Esophagus muscularis mucosa (tissue), 4 donors: ENCODE measurements around the gene SLC2A1. TPM values are rescaled to one million over a fixed set of nuclear protein-coding genes. Genes with fewer than 3 reads are reported as not detected.

ENCODE experiments used
- DNase-seq: peaks from one replicate; pipeline ENCODE4 v3.0.0-alpha.2; 2017; ENCODE audit errors: extremely low spot score
- H3K27ac ChIP-seq, 4 donors: fragments of 200-600 bp; sonication (generic); replicated peaks in 1 of 4; 1 replicate in 3 of 4; 2 replicates in 1 of 4; pipeline ENCODE4 v1.5.1; 2016 to 2019; ENCODE audit warnings: mild to moderate bottlenecking in 1 of 4
- H3K27me3 ChIP-seq, 4 donors: fragments of 200-600 bp; sonication (generic); one replicate each; pipeline versions ENCODE4 v1.5.1 to v1.6.0; 2016 to 2019
- H3K36me3 ChIP-seq, 4 donors: fragments of 200-600 bp; sonication (generic); one replicate each; pipeline ENCODE4 v1.5.1; 2016 to 2019
- H3K4me1 ChIP-seq, 4 donors: fragments of 200-600 bp; sonication (generic); one replicate each; pipeline ENCODE4 v1.5.1; 2016 to 2019
- H3K4me3 ChIP-seq, 4 donors: fragments of 200-600 bp; sonication (generic); 1 replicate in 2 of 4; 2 replicates in 2 of 4; pipeline ENCODE4 v1.5.1; 2016 to 2019; ENCODE audit warnings: mild to moderate bottlenecking in 4 of 4, moderate library complexity in 1 of 4
- H3K9me3 ChIP-seq, 4 donors: fragments of 200-600 bp; sonication (generic); 1 replicate in 3 of 4; 2 replicates in 1 of 4; pipeline ENCODE4 v1.5.1; 2016 to 2019
- EP300 ChIP-seq: sonication (generic); formaldehyde crosslinking; IDR thresholded peaks from one replicate; pipeline ENCODE4 v1.6.1; 2017; ENCODE audit warnings: antibody characterized with exemption
- POLR2A ChIP-seq: fragments of 450-650 bp; IDR thresholded peaks from one replicate; pipeline ENCODE4 v1.6.1; 2017; ENCODE audit warnings: antibody characterized with exemption, moderate library complexity, mild to moderate bottlenecking, low read depth
- POLR2AphosphoS5 ChIP-seq, 2 donors: sonication (generic); formaldehyde crosslinking; IDR thresholded peaks; one replicate each; pipeline ENCODE4 v1.6.1; 2017; ENCODE audit warnings: antibody characterized with exemption in 2 of 2
- WGBS: methylation state at CpG from one replicate; pipeline ENCODE4 v1.1.5; 2018; 5-methylcytosine and 5-hydroxymethylcytosine counted together
- intact Hi-C: fragments of 100-400 bp; cut with DNase I; formaldehyde crosslinking; loops from one replicate; pipeline ENCODE4 v1.15.1; 2023
- total RNA-seq, 4 donors: library from RNA; depleted of rRNA; stranded (reverse); fragments of >200 nt; gene quantifications; one replicate each; pipeline versions ENCODE4 v1.1.0 to v1.2.1, GENCODE V29; 2016
- TF ChIP-seq, protein P1 (sequence below), 3 experiments: fragments of 200-600 bp in 2 of 3; fragments of 450-650 bp in 1 of 3; sonication (generic) in 2 of 3; IDR thresholded peaks; one replicate each; pipeline ENCODE4 v1.5.1; 2017 to 2019; ENCODE audit warnings: antibody characterized with exemption in 3 of 3, mild to moderate bottlenecking in 2 of 3, moderate library complexity in 1 of 3

SLC2A1 gene
- total RNA-seq, 4 donors from 2014 or later = 17.4 to 63.6 (median 31.8) TPM

DNA sequence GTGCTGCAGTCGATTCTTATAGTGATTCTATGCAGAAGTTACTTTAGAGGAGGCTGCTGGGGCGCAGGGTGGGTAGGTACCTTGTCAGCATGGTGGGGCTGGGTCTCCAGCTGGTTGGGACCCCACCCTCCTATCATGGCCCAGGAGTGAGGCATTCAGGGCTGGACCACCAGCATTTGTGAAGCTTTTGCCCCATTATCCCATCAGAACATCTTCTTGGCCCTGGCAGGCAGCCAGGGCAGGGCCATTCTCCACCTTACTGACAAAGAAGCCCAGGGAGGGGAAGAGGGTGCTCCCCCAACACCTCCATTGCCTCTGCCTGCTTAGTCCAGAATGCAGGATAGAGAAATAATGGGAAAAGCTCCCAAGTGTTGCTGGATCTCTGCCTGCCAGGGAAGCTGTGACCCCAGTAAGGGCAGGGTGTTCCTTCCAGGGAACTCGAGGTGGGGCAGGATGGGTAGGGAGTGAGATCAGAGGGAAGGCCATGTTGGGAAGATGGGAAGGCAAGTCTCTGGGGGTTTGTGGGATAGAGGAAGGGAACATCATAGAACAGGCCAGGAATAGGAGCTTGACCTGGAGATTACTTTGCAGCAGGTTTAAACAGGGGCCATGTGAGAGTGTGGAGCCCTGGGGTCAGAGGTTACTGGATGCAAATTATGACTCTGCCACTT, 16.2 kb upstream of the SLC2A1 start:
- 83% methylated on average over 2 of the region's 3 CpGs for WGBS
- intact Hi-C loops = no loop called here
- H3K36me3 ChIP-seq = peaks cover 0 to 3% (median 0%) of the 10 kb centered on the region in 4 donors
- no peak for TF ChIP-seq POLR2A
- TF ChIP-seq POLR2AphosphoS5 (IDR thresholded peaks at IDR 0.05) = no peak
- TF ChIP-seq EP300 = no peak
- TF ChIP-seq, protein P1, sequence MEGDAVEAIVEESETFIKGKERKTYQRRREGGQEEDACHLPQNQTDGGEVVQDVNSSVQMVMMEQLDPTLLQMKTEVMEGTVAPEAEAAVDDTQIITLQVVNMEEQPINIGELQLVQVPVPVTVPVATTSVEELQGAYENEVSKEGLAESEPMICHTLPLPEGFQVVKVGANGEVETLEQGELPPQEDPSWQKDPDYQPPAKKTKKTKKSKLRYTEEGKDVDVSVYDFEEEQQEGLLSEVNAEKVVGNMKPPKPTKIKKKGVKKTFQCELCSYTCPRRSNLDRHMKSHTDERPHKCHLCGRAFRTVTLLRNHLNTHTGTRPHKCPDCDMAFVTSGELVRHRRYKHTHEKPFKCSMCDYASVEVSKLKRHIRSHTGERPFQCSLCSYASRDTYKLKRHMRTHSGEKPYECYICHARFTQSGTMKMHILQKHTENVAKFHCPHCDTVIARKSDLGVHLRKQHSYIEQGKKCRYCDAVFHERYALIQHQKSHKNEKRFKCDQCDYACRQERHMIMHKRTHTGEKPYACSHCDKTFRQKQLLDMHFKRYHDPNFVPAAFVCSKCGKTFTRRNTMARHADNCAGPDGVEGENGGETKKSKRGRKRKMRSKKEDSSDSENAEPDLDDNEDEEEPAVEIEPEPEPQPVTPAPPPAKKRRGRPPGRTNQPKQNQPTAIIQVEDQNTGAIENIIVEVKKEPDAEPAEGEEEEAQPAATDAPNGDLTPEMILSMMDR (IDR thresholded peaks at IDR 0.05) = no peak
- H3K4me3 ChIP-seq = no peak overlapping the region
- no peak overlapping the region for H3K27ac ChIP-seq
- no peak for DNase-seq
- H3K4me1 ChIP-seq = no peaks in the 10 kb centered on the region
- no peaks in the 10 kb centered on the region for H3K27me3 ChIP-seq
- no peaks in the 10 kb centered on the region for H3K9me3 ChIP-seq

DNA sequence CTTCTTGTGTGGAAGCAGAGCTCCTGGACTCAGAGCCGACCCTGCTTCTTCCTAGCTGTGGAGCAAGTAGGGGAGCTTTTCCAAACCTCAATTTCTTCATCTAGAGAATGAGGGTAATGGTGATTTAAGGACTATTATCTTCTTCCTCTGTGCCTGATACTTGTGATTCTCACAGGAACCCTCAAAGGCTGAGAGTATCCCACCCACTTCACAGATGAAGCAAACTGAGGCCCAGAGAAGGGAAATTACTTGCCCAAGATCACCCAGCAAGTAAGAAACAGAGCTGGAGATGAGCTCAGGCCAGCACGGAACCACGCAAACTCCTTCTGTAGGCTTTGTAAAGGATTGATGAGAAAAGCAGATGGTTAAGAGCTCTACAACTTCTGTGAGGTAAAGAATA, 15.1 kb upstream of the SLC2A1 start:
- Histone ChIP-seq H3K27me3 (no peaks in the 10 kb centered on the region), H3K27ac (no peak overlapping the region), H3K36me3 (peaks cover 0 to 3% (median 0%) of the 10 kb centered on the region in 4 donors), H3K4me3 (no peak overlapping the region), H3K4me1 (no peaks in the 10 kb centered on the region), H3K9me3 (no peaks in the 10 kb centered on the region)
- 100% methylated on average over 3 of the region's 3 CpGs for WGBS
- TF ChIP-seq POLR2A = no peak
- no peak for TF ChIP-seq EP300
- TF ChIP-seq POLR2AphosphoS5 (IDR thresholded peaks at IDR 0.05) = no peak
- TF ChIP-seq, protein P1 (IDR thresholded peaks at IDR 0.05) = no peak
- DNase-seq = no peak
- intact Hi-C loops = no loop called here

DNA sequence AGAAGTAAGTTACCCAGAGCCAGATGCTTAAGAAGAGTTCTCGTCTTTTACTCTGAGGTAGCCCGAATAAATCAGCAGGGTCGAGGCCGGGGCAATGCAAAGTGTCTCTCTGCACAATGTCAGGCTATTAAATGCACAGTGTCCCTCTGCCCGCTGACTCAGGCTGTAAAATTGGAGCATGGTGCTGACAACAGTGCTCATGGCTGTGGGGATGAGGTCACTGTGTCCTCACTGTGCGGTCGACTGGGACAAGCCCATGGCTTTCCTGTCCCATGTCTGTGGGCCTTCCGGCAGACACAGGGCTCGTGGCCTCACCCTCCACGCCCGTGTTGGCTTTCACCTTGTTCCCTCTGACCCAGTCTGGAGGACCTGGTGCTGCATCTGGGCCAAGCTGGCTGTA, 14.6 kb upstream of the SLC2A1 start:
- no peak for TF ChIP-seq EP300
- TF ChIP-seq, protein P1 (IDR thresholded peaks at IDR 0.05) = no peak
- no peak for TF ChIP-seq POLR2AphosphoS5 (IDR thresholded peaks at IDR 0.05)
- no peak for TF ChIP-seq POLR2A
- no peaks in the 10 kb centered on the region for H3K4me1 ChIP-seq
- WGBS = 82% methylated on average over 9 of the region's 11 CpGs
- no peak overlapping the region for H3K27ac ChIP-seq
- DNase-seq = no peak
- peaks cover 0 to 3% (median 0%) of the 10 kb centered on the region in 4 donors for H3K36me3 ChIP-seq
- no peaks in the 10 kb centered on the region for H3K27me3 ChIP-seq
- no peak overlapping the region for H3K4me3 ChIP-seq
- H3K9me3 ChIP-seq = no peaks in the 10 kb centered on the region
- intact Hi-C loops = no loop called here

DNA sequence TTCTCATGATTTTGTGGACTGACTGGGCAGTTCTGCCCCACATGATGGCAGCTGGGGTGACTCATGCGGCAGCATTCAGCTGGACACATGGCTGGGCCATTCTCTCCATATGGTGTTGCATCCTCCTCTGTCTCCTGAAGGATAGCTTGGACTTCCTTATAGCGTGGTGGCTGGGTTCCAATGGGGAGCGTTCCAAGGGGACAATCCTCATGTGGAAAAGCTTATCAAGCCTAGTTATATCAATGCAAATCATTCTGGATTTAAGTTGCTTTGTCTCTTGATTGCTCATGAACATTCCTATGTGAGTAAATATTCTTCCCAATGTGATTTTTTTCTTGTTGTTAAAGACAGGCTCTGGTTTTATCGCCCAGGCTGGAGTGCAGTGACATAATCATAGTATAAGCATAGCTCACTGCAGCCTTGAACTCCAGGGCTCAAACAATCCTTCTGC, 13.2 kb upstream of the SLC2A1 start:
- DNase-seq = no peak
- WGBS = 65% methylated on average over 4 of the region's 4 CpGs
- intact Hi-C loops = no loop called here

More for the DNA sequence above, 13.2 kb upstream of the SLC2A1 start:
- H3K4me3 ChIP-seq = no peak overlapping the region
- H3K27ac ChIP-seq = no peak overlapping the region
- no peaks in the 10 kb centered on the region for H3K27me3 ChIP-seq
- H3K36me3 ChIP-seq = peaks cover 0 to 3% (median 0%) of the 10 kb centered on the region in 4 donors
- H3K4me1 ChIP-seq = no peaks in the 10 kb centered on the region
- no peaks in the 10 kb centered on the region for H3K9me3 ChIP-seq
- TF ChIP-seq POLR2AphosphoS5 (IDR thresholded peaks at IDR 0.05) = no peak
- TF ChIP-seq, protein P1 (IDR thresholded peaks at IDR 0.05) = no peak
- TF ChIP-seq POLR2A = no peak
- no peak for TF ChIP-seq EP300
